Fibroblast of villous mesenchyme (primary cell): ENCODE measurements around the gene IGLL1. TPM values are rescaled to one million over a fixed set of nuclear protein-coding genes. Genes with fewer than 3 reads are reported as not detected.

Experiments
- DNase-seq: peaks from one replicate; pipeline ENCODE4 v3.0.0-alpha.2; 2010; ENCODE audit warnings: low read depth
- H3K4me3 ChIP-seq: 2 replicates; pipeline ENCODE4 v1.5.1; 2011; ENCODE audit warnings: low read depth, mild to moderate bottlenecking, low read length
- small RNA-seq: library from RNA; depleted of rRNA; stranded (forward); fragments of <200 nt; gene quantifications from one replicate; pipeline ENCODE3, GENCODE V24; 2012
- total RNA-seq: library from RNA; depleted of rRNA; stranded (reverse); fragments of >200 nt; gene quantifications from 2 replicates; pipeline ENCODE4 v1.2.3, GENCODE V29; 2012
- TF ChIP-seq, protein P1 (sequence below): IDR thresholded peaks from 2 replicates; pipeline ENCODE4 v1.5.1; 2012; ENCODE audit warnings: low read depth, mild to moderate bottlenecking, low read length; ENCODE audit not compliant: insufficient read depth

The IGLL1 gene
- total RNA-seq, 1 donor = not detected

DNA sequence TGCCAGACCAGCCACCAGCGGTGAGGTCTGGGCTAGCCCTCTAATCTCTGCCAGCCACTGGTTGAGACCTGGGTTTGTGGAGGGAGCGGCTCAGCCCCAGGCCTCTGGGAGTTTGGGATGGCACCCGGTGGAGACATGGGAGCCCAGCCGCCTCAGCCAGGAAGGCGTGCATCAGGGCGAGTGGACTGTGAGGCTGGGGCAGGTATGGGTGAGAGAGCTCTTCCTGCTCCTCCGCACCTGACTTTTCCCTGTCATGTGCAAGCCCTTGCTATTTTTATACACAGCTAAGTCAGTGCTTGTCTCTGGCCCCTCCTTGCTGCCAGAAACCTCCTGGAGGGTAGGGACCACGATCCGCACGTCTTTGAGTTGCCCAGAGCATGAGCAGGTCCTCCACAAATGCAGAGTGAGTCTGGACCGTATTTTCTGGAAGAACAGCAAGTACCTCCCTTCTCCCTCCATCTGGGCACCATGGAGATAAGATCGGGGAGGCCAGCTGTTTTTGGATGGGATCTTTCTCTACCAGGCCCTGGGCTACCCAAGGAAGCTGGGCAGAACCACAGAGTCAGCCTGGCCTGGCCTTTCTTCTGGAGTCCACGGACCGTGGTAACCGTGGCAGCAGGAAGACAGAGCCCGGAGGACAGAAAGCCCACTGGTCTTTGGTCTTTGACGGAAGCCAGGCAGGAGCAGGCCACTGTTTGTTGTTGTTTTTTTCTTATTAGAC, 53.3 kb downstream of the IGLL1 start:
- no peak for DNase-seq
- TF ChIP-seq, protein P1, sequence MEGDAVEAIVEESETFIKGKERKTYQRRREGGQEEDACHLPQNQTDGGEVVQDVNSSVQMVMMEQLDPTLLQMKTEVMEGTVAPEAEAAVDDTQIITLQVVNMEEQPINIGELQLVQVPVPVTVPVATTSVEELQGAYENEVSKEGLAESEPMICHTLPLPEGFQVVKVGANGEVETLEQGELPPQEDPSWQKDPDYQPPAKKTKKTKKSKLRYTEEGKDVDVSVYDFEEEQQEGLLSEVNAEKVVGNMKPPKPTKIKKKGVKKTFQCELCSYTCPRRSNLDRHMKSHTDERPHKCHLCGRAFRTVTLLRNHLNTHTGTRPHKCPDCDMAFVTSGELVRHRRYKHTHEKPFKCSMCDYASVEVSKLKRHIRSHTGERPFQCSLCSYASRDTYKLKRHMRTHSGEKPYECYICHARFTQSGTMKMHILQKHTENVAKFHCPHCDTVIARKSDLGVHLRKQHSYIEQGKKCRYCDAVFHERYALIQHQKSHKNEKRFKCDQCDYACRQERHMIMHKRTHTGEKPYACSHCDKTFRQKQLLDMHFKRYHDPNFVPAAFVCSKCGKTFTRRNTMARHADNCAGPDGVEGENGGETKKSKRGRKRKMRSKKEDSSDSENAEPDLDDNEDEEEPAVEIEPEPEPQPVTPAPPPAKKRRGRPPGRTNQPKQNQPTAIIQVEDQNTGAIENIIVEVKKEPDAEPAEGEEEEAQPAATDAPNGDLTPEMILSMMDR = no peak
- no peak overlapping the region for H3K4me3 ChIP-seq

DNA sequence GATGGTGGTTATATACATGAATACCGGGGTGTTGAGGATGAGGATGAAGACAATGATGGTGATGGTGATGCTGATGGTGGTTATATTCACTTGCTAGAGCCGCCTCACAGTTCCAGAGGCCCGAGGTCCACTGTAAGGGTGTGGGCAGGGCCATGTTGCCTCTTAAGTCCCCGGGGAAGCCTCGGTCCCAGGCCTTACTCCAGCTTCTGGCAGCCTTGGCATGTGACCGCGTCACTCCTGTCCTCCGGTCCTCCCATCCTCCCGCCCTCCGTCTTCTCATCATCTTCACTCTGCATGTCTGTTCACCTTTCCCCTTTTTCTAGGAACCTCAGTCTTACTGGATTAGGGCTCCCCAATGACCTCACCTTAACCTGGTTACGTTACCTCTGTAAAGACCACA, 54.6 kb downstream of the IGLL1 start:
- TF ChIP-seq, protein P1 = no peak
- no peak overlapping the region for H3K4me3 ChIP-seq
- DNase-seq = no peak

DNA sequence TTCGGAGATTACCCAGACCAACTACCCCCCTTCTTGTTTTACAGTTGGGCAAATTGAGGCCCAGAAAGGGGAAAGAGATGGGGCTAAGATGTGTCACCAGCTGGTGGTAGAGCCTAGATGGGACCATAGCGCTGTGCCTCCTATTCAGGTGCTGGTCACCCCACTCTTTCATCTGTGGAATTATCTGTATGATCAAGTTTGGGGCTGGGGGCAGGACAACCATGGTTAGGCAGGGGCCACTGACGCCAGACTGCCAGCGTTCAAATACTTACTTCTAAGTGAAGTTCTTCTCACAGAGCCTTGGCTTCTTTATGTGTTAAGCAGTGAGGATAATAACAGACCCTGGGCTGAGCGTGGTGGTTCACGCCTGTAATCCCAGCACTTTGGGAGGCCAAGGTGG, 55.9 kb downstream of the IGLL1 start:
- TF ChIP-seq, protein P1 = no peak
- no peak overlapping the region for H3K4me3 ChIP-seq
- DNase-seq = no peak

DNA sequence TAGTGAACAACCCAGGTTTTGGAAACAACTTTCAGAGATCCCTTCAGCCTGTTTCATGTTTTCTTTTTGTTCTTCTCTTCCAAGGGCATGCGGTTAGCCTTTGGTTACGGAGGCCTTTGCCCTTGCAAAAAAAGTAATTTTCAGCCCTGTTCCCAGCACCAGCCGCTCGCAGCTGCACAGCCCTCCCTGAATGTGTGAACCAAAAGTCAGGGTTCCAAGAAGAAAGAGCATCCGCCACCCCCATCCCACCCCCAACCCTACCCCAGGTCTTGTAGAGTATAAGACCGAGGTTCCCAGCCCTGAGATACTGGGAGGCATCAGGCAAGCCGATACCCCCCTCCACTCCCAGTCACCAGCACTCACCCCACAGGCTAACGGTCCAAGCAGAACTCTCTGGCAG, 56.4 kb downstream of the IGLL1 start:
- TF ChIP-seq, protein P1 = no peak
- no peak for DNase-seq
- no peak overlapping the region for H3K4me3 ChIP-seq

Small RNA genes within 50 kb of the gene (small RNA-seq; reads per million reads assigned to genes)
- not detected for gene AP000346.3

Other genes with a start within 250 kb of the IGLL1 start
- under 0.01 TPM in 1 of 2 replicates, not detected in the other for gene DRICH1, start 52.0 kb upstream of the IGLL1 start, total RNA-seq
- gene RGL4, start 110.7 kb upstream of the IGLL1 start, total RNA-seq = not detected in 2 replicates
- gene ZNF70, start 170.8 kb upstream of the IGLL1 start, total RNA-seq = 7.8 and 8.4 TPM in 2 replicates
- not detected in 2 replicates for gene VPREB3, start 174.1 kb upstream of the IGLL1 start, total RNA-seq
- gene C22orf15, start 182.7 kb upstream of the IGLL1 start, total RNA-seq = 0.43 and 1.6 TPM in 2 replicates
- gene CHCHD10, start 187.7 kb upstream of the IGLL1 start, total RNA-seq = 3.9 and 6.1 TPM in 2 replicates
- 16.0 and 93.1 TPM in 2 replicates for gene MMP11, start 192.6 kb upstream of the IGLL1 start, total RNA-seq
- gene SMARCB1, start 206.7 kb upstream of the IGLL1 start, total RNA-seq = 61.7 and 76.3 TPM in 2 replicates